Stimulated activated naive CD8-positive, alpha-beta T cell treated with anti-CD3 and anti-CD28 coated beads, Interleukin-15, amount 100 ng/mL, for 72 hours (primary cell): ENCODE results near the gene WDR70.
"Not testable (repeated sequence)": the region's sequence is repeated elsewhere in the genome, so short reads cannot be mapped to it uniquely, and the experiment has no call there.

ENCODE experiments used
- ATAC-seq: fragments of 150-1000 bp; cut with Tn5 transposase; 2 replicates; pipeline ENCODE4 v1.10.0; 2021; ENCODE audit warnings: mild to moderate bottlenecking, moderate library complexity
- DNase-seq, 2 donors: peaks; one replicate each; pipeline ENCODE4 v3.0.0; 2021 to 2022
- H3K27ac Mint-ChIP-seq, 2 donors: one replicate each; pipeline ENCODE4 v1.8.0; 2022; ENCODE audit warnings: mild to moderate bottlenecking in 2 of 2, mixed read lengths in 2 of 2, moderate library complexity in 2 of 2
- H3K27me3 Mint-ChIP-seq: one replicate; pipeline ENCODE4 v1.8.0; 2022; ENCODE audit warnings: mixed read lengths
- H3K4me1 Mint-ChIP-seq: one replicate; pipeline ENCODE4 v1.8.0; 2022; ENCODE audit warnings: mild to moderate bottlenecking, mixed read lengths
- H3K4me3 Mint-ChIP-seq, 2 donors: one replicate each; pipeline ENCODE4 v1.8.0; 2022; ENCODE audit warnings: mild to moderate bottlenecking in 2 of 2, mixed read lengths in 2 of 2, moderate library complexity in 1 of 2
- H3K9me3 Mint-ChIP-seq, 2 donors: one replicate each; pipeline ENCODE4 v1.8.0; 2022; ENCODE audit warnings: mixed read lengths in 2 of 2

Gene WDR70

DNA sequence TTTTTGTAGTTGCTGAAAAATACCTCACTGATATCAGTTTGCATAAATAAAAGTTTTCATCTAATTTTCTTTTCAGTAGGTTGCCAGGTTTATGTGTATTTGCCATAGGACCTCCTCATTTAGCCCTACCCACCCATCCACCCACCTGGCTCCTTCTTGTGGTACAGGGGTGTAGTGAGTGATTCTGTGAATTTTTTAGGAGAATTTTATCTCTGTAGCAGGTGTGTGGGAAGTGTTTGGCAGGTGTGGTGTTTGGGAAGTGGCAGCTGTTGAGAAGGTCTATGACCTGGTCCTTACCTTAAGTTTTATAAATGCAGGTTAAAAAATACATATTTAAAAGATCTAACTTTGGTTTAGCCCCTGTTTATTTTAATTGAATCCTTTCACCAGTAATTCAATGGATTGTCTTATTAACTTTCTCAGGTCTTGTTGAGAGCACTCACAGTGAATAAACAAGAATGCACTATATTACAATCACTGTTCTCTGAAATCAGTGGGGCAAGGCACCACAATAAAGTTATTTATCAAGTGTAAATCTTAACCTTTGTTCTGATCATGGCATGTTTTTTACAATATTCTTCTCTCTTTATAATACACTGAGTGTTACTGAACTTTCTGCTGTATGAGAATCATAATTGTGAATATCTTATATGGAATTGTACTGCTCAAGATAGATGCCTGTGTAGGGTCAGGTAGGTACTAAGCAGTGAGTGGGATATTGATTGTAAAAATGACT lies 189.1 kb downstream of the WDR70 start:
- no peak overlapping the region for H3K27ac Mint-ChIP-seq
- H3K9me3 Mint-ChIP-seq: no peaks in the 10 kb centered on the region
- H3K27me3 Mint-ChIP-seq: no peaks in the 10 kb centered on the region
- DNase-seq (no peak), ATAC-seq (no peak)
- H3K4me1 Mint-ChIP-seq: no peaks in the 10 kb centered on the region
- no peak overlapping the region for H3K4me3 Mint-ChIP-seq

DNA sequence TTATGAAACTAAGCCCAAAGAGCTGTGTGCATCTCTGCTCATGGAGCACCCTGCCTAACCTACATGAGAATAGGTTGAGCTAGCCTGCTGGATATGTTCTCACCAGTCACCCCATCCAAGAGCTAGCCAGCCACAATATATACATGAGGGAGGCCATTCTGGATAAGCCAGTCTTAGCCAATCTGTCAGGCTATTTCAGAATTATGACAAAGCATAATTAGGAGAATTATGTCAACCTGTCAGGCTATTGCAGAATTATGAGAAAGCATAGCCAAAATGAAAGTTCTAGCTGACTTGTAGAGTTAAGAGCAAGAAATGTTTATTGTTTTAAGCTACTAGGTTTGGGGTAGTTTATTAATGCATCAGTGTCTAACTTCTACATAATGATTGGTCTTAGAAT lies 189.8 kb downstream of the WDR70 start:
- H3K9me3 Mint-ChIP-seq: no peaks in the 10 kb centered on the region
- ATAC-seq: no peak

DNA sequence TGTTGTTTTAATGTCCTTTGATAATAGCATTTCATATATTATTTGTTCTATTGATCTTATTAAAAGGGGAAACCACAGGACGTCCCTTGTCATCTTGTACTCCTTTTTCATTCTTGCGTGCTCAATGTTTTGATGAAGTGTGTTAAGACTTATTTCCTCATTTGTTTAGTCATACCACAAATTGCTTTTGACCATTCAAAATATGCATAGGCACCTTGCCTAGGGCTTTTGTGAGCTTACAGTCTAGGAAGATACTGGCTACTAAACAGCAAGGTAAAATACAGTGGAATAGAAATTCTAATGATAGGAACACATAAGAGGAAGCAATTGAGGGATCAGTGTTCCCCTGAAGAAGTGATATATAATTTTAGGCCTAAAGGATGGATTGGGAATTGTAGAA lies 190.3 kb downstream of the WDR70 start:
- H3K4me3 Mint-ChIP-seq: no peak overlapping the region
- ATAC-seq: no peak

More for the DNA sequence above, 189.8 kb downstream of the WDR70 start:
- no peak for DNase-seq
- Mint-ChIP-seq H3K4me1 (no peaks in the 10 kb centered on the region), H3K4me3 (no peak overlapping the region), H3K27ac (no peak overlapping the region), H3K27me3 (no peaks in the 10 kb centered on the region)

DNA sequence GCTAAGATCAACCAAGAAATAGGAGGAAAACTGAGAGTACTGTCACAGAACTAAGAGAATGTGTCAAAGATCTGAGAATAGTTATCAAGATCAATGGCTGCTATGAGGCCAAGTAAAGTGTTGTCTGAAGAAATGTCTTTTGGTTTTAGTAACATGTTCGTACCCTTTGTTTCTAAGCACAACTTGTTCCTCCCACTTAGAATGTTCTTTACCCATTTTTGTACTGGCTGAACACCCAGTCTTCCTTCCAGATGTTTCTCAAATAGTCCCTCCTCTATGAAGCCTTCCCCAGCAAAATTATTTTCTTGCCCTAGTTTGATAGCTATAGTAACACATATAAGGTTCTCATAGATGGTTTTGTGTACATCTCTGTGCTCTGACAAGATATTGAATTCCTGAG lies 191.5 kb downstream of the WDR70 start:
- peaks cover 0 to 5% of the 10 kb centered on the region in 2 donors for H3K9me3 Mint-ChIP-seq
- no peaks in the 10 kb centered on the region for H3K27me3 Mint-ChIP-seq
- H3K4me1 Mint-ChIP-seq: peaks cover 7% of the 10 kb centered on the region
- ATAC-seq: no peak
- no peak overlapping the region for H3K27ac Mint-ChIP-seq
- no peak for DNase-seq
- no peak overlapping the region for H3K4me3 Mint-ChIP-seq

More for the DNA sequence above, 190.3 kb downstream of the WDR70 start:
- peaks cover 0 to 2% of the 10 kb centered on the region in 2 donors for H3K9me3 Mint-ChIP-seq
- H3K27ac Mint-ChIP-seq: no peak overlapping the region
- DNase-seq: no peak
- H3K27me3 Mint-ChIP-seq: no peaks in the 10 kb centered on the region
- H3K4me1 Mint-ChIP-seq: peaks cover 2% of the 10 kb centered on the region

DNA sequence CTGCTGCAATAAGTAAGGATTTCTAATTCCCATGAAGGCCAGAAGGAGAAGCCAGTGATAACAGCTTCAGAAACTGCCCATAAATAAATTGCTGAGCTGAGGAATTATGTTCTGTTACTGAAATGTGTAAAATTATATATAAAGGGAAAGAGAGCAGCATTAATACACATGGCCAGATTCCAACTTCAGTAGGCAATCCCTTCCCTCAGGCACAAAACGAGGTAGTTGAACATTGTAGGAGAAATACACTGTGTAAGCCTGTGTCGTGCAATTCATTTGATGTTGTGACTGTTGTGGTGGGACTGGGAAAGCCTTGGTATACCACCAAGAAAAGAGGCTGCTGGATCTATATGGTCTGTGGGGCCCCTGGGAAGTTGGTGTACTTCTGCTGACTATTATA lies 192.9 kb downstream of the WDR70 start:
- DNase-seq (no peak), ATAC-seq (no peak)
- H3K27me3 Mint-ChIP-seq: no peaks in the 10 kb centered on the region
- H3K4me3 Mint-ChIP-seq: no peak overlapping the region
- no peak overlapping the region for H3K27ac Mint-ChIP-seq
- peaks cover 0 to 5% of the 10 kb centered on the region in 2 donors for H3K9me3 Mint-ChIP-seq
- H3K4me1 Mint-ChIP-seq: peaks cover 7% of the 10 kb centered on the region

DNA sequence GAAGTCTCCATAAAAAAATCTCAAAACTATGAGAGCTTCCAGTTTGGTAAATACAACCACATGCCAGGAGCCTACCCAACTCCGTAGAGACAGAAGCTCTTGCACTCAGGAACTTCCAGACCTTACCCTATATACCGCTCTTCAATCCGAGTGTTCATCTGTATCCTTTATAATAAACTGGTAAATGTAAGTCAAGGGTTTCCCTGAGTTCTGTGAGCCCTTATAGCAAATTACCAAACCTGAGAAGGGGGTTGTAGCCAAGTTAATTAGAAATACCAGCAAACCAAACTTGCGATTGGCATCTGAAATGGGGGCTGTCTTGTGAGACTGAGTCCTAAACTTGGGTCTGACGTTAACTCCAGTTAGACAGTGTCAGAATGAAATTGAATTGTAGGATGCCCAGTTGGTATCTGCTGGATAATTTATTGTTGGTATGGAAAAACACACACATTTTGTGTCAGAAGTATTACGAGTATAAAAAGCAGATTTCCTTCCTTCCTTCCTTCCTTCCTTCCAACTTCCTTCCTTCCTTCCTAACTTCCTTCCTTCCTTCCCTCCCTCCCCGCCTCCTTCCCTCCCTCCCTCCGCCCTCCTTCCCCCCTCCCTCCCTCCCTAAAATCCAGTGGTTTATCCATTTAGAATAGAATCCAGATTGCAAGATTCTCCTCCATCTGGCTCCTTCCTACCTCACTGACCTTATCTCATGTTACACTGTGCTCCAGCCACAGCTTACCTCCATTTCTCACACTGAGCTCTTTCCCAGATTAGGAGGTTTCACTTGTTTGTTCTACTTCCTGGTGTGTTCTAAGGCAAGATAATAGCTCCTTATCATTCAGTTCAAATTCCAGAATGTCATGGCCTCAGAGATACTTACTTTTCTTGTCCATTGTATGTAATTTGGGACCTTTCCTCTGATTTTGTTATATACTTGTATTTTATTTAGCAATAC lies 196.7 kb downstream of the WDR70 start:
- peaks cover 7% of the 10 kb centered on the region for H3K4me1 Mint-ChIP-seq
- H3K27ac Mint-ChIP-seq: no peak overlapping the region
- peaks cover 0 to 5% of the 10 kb centered on the region in 2 donors for H3K9me3 Mint-ChIP-seq
- ATAC-seq (no peak), DNase-seq (no peak)
- no peak overlapping the region for H3K4me3 Mint-ChIP-seq
- H3K27me3 Mint-ChIP-seq: no peaks in the 10 kb centered on the region

DNA sequence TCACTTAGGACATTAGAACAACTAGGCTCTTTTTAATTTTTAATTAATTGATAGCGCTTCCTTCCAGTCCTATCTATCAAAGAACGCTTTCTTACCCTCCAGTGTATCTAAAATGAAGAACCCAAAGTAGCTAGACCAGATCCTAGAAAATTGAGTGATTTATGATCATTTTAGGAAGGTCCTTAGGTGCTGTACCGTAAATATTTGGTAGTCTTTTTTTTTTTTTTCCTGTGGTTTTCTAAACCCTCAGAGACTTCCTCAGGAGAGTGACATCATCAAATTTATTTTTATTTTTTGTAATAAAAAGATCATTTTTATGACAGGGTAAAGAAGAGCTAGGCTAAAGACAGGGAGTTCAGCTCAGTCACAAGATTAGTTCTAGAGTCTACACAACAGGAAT lies 197.4 kb downstream of the WDR70 start:
- H3K4me1 Mint-ChIP-seq: peaks cover 7% of the 10 kb centered on the region
- H3K27ac Mint-ChIP-seq: no peak overlapping the region
- H3K4me3 Mint-ChIP-seq: no peak overlapping the region
- DNase-seq (no peak), ATAC-seq (no peak)
- H3K27me3 Mint-ChIP-seq: no peaks in the 10 kb centered on the region
- H3K9me3 Mint-ChIP-seq: peaks cover 0 to 5% of the 10 kb centered on the region in 2 donors

DNA sequence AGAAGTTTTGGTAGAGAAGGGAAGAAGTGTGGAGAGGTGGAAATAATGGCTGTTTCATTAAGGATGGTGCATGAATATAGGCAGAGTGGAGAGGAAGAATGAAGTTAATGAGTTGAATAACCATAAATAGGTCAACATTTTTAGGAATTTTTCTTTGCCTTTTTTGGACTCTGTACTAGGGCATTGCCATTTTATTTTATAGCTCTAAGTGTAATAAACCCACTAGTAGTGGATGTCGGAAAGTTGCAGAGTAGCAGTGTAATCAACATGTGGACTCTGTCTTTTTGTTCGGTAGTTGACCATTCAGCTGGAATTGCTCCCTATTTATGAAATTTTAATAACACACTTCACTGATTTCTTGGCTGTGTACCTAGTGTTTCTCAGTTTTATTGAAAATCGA lies 199.1 kb downstream of the WDR70 start:
- Mint-ChIP-seq H3K27me3 (no peaks in the 10 kb centered on the region), H3K27ac (no peak overlapping the region), H3K4me3 (no peak overlapping the region), H3K4me1 (peaks cover 7% of the 10 kb centered on the region), H3K9me3 (peaks cover 0 to 5% of the 10 kb centered on the region in 2 donors)
- no peak for ATAC-seq
- no peak for DNase-seq

DNA sequence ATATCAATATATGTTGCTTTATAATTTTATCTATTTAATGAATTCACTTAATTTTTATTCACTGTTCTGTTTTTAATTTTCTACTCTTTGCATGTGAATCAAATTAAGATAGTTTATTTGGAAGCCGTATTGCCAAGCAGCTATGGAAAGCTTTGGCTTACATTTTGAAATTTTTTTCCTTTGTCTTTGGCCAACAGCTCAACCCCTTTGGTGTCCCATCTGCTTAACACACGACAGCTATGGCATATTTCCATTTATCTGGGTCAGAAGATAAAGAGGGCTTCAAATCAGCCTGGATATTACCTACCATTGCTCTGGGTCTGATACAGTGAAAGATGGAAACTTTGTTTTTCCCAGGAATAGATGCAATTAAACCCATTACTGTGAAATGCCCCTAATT lies 201.0 kb downstream of the WDR70 start:
- DNase-seq (no peak), ATAC-seq (no peak)
- Mint-ChIP-seq H3K27me3 (no peaks in the 10 kb centered on the region), H3K4me1 (no peaks in the 10 kb centered on the region), H3K9me3 (no peaks in the 10 kb centered on the region), H3K27ac (no peak overlapping the region), H3K4me3 (no peak overlapping the region)

DNA sequence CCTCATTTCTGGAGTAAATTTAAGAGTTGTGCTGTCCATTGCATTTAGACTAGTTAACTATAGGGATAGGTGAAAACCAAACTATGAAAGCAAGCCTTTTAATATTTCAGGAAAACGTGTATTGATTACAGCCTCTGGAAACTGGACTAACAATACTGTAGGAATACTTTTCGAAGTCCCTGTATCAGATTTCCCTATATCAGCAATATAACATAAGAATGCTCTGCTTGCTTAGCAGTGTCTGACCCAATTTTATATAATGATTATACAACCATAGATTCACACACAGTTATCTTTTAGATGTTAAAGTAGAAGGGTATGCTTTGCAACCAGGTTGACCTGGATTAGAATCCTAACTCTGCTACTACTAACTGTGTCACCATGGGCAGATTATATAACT lies 203.1 kb downstream of the WDR70 start:
- H3K27me3 Mint-ChIP-seq: no peaks in the 10 kb centered on the region
- H3K9me3 Mint-ChIP-seq: no peaks in the 10 kb centered on the region
- H3K4me1 Mint-ChIP-seq: no peaks in the 10 kb centered on the region
- no peak overlapping the region for H3K27ac Mint-ChIP-seq
- H3K4me3 Mint-ChIP-seq: no peak overlapping the region
- DNase-seq (no peak), ATAC-seq (no peak)

DNA sequence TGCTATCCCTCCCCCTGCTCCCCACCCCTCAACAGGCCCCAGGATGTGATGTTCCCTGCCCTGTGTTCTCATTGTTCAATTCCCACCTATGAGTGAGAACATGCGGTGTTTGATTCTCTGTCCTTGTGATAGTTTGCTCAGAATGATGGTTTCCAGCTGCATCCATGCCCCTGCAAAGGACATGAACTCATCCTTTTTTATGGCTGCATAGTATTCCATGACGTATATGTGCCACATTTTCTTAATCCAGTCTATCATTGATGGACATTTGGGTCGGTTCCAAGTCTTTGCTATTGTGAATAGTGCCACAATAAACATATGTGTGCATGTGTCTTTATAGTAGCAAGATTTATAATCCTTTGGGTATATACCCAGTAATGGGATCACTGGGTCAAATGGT lies 214.2 kb downstream of the WDR70 start:
- peaks cover 8 to 17% of the 10 kb centered on the region in 2 donors for H3K9me3 Mint-ChIP-seq
- H3K27me3 Mint-ChIP-seq, H3K4me1 Mint-ChIP-seq, ATAC-seq, H3K27ac Mint-ChIP-seq, DNase-seq, H3K4me3 Mint-ChIP-seq: not testable (repeated sequence)

DNA sequence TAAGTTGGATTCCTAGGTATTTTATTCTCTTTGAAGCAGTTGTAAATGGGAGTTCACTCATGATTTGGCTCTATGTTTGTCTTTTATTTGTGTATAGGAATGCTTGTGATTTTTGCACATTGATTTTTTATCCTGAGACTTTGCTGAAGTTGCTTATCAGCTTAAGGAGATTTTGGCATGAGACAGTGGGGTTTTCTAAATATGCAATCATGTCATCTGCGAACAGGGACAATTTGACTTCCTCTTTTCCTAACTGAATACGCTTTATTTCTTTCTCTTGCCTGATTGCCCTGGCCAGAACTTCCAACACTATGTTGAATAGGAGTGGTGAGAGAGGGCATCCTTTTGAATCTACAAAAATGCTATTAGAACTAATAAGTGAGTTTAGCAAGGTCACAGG lies 215.7 kb downstream of the WDR70 start:
- ATAC-seq, H3K4me3 Mint-ChIP-seq, H3K27me3 Mint-ChIP-seq, H3K27ac Mint-ChIP-seq, DNase-seq, H3K4me1 Mint-ChIP-seq: not testable (repeated sequence)
- H3K9me3 Mint-ChIP-seq: peaks cover 12 to 22% of the 10 kb centered on the region in 2 donors

DNA sequence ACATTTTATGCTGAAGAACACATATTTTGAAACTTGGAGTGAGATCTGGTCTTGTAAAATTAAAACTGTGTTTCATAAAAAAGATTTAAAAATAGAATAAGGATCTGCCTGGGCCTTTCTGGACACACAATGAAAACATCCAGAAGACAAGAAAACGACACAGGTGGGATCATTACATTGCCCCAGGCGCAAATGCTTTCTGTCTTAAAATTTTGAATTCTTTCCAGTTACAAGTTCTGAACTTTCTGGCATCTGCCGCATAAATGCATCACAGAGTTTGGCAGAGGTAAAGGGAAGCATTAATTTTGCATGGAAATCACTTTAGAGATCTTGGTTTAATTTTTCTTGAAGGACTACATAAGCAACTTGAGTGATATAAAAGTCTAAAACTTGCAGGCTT lies 219.6 kb downstream of the WDR70 start:
- no peak overlapping the region for H3K4me3 Mint-ChIP-seq
- no peaks in the 10 kb centered on the region for H3K27me3 Mint-ChIP-seq
- ATAC-seq (no peak), DNase-seq (no peak)
- H3K27ac Mint-ChIP-seq: no peak overlapping the region
- H3K4me1 Mint-ChIP-seq: no peaks in the 10 kb centered on the region
- peaks cover 15 to 19% of the 10 kb centered on the region in 2 donors for H3K9me3 Mint-ChIP-seq

DNA sequence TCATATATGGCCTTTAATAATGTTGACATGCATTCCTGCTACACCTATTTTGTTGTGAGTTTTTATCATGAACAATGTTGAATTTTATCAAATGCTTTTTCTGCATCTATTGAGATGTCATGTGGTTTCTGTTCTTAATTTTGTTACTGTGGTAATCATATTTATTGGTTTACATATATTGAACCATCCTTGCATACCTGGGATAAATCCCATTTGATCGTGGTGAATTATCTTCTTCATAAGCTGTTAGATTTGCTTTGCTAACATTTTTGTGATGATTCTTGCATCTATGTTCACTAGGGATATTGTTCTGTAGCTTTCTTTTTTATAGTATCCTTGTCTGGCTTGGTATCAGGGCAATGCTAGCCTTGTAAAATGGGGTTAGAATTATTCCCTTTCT lies 222.0 kb downstream of the WDR70 start:
- Mint-ChIP-seq H3K4me1 (no peaks in the 10 kb centered on the region), H3K4me3 (no peak overlapping the region), H3K27me3 (no peaks in the 10 kb centered on the region), H3K27ac (no peak overlapping the region), H3K9me3 (peaks cover 8 to 19% of the 10 kb centered on the region in 2 donors)
- ATAC-seq (no peak), DNase-seq (no peak)

DNA sequence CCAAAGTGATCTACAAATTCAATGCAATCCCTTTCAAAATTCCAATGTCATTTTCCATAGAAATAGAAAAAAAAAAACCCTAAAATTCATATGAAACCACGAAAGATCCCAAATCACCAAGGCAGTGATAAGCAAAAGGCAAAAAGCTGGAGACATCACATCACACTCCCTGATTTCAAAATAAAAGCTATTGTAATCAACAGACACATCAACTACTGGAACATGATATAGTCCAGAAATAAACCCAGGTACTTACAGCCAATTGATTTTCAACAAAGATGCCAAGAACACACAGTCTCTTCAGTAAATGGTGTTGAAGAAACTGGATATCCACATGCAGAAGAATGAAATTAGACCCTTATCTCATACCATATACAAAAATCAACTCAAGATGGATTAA lies 224.0 kb downstream of the WDR70 start:
- Mint-ChIP-seq H3K4me1 (no peaks in the 10 kb centered on the region), H3K27me3 (no peaks in the 10 kb centered on the region), H3K4me3 (no peak overlapping the region), H3K9me3 (peaks cover 7 to 18% of the 10 kb centered on the region in 2 donors), H3K27ac (no peak overlapping the region)
- DNase-seq: no peak
- ATAC-seq: no peak

DNA sequence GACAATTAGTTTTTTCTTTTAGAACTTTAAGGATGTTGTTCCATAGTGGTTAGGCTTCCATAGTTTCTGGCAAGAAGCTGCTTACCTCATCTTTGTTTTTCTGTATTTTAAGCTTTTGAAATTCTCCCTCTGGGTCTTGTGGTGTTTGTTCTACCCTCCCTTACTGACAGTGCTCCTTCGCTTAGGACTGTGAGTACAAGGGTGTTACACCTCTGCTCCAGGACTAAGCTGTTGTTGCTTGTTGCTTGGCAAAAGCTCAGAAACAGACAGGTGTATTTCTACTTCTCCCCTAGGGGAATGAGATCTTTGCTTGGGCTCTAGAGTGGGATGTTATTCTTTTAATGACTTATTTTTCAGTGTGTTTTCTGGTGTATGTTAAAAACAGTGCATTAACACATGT lies 225.2 kb downstream of the WDR70 start:
- Mint-ChIP-seq H3K27ac (no peak overlapping the region), H3K4me3 (no peak overlapping the region), H3K4me1 (no peaks in the 10 kb centered on the region), H3K9me3 (peaks cover 0 to 11% of the 10 kb centered on the region in 2 donors), H3K27me3 (no peaks in the 10 kb centered on the region)
- DNase-seq (no peak), ATAC-seq (no peak)
